Umbilical cord (tissue), 2 donors: ENCODE results near the gene MBD1. TPM values are rescaled to one million over a fixed set of nuclear protein-coding genes. Genes with fewer than 3 reads are reported as not detected.
"Not testable (repeated sequence)": the region's sequence is repeated elsewhere in the genome, so short reads cannot be mapped to it uniquely, and the experiment has no call there.

Experiments
- DNase-seq: peaks from one replicate; pipeline ENCODE4 v3.0.0-alpha.2; 2015; ENCODE audit warnings: low spot score
- total RNA-seq: library from RNA; depleted of rRNA; stranded (reverse); fragments of >200 nt; gene quantifications from one replicate; pipeline ENCODE4 v1.2.3, GENCODE V29; 2014; ENCODE audit warnings: low replicate concordance; ENCODE audit not compliant: insufficient read depth

The MBD1 gene, protein sequence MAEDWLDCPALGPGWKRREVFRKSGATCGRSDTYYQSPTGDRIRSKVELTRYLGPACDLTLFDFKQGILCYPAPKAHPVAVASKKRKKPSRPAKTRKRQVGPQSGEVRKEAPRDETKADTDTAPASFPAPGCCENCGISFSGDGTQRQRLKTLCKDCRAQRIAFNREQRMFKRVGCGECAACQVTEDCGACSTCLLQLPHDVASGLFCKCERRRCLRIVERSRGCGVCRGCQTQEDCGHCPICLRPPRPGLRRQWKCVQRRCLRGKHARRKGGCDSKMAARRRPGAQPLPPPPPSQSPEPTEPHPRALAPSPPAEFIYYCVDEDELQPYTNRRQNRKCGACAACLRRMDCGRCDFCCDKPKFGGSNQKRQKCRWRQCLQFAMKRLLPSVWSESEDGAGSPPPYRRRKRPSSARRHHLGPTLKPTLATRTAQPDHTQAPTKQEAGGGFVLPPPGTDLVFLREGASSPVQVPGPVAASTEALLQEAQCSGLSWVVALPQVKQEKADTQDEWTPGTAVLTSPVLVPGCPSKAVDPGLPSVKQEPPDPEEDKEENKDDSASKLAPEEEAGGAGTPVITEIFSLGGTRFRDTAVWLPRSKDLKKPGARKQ
- total RNA-seq, result 34.9 TPM

DNA sequence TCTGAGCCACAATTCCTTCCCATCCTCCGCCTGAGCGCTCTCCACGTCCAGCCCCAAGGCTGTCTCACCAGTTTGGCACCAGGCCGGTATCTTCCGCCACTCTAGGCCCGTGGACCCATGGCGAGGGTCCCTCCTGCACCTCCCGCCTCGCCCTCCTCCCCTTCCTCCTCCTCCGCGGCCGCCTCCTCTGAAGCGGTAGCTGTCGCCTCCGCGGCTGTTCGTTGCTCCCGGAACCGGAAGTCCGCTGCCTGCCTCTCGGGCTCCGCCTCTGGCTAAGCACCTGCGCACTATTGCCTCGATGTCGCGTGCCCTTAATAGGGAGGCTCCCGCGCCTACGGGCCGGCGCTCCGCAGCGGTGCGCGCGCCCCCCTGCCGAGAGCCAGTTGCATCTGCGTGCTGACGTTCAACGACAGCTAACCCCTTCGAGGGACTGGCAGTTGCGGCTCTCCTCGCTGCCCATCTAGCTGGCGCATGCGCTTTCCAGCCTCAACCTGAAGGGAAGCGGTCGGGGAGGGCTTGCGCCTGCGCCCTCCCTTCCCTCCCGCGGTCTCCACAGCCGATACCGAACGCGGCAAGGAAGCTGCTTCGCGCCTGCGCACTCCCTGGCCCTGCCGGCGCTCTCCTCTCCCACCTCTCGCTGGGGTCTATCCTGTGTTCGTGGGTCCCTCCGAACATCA lies at the start of gene MBD1:
Gene MBD1 (minus strand): TSS at position 229 of the 677 bp plus-strand sequence. CDS start 1,531 bp downstream, outside the sequence.
- DNase-seq, result peak; percentile 100

DNA sequence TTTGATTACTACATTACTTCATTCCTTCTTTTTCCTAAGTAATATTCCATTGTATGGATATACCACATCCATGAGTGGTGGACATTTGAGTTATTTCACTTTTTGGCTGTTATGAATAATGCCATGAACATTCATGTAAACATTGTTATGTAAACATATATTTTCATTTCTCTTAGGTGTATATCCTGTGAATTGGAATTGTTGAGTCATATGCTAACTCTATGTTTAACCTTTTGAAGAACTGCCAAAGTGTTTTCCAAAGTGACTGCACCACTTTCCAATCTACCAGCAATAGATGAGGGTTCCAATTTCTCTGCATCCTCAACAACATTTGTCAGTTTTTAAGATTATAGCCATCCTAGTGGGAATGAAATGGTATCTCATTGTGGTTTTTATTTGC lies 48.9 kb upstream of the MBD1 start:
- no peak for DNase-seq

DNA sequence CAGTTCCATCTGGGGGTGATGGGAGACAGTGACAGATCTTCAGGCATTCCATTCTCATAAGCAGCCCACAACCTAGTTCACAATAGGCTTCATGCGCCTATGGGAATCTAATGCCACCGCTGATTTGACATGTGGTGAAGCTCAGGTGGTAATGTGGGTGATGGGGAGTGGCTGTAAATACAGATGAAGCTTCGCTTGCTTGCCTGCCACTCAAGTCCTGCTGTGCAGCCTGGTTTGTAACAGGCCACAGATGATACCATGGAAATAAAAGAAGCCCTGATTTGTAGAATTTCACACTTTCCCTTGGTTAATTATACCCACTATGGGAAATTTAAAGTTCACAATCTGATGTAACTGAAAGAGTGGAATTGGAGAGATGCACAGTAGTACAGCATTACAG lies 46.7 kb upstream of the MBD1 start:
- DNase-seq, result no peak

DNA sequence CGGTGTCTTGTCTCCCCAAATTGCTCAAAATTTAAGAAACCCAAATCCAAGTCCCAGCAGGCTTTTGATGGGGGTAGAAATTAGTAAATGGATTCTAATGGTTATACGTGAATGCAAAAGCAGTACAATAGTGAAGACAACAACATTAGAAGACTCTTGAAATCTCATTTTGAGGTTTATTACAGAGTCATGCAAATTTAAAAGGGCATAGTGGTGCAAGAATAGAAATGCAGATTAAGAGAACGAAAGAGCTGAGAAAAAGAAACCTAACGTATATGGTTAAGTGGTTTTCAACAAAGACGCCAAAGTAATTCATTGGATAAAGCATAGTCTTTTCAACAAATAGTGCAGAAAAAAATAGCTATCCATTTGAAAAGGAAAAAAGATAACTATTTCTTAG lies 39.4 kb upstream of the MBD1 start:
- no peak for DNase-seq

DNA sequence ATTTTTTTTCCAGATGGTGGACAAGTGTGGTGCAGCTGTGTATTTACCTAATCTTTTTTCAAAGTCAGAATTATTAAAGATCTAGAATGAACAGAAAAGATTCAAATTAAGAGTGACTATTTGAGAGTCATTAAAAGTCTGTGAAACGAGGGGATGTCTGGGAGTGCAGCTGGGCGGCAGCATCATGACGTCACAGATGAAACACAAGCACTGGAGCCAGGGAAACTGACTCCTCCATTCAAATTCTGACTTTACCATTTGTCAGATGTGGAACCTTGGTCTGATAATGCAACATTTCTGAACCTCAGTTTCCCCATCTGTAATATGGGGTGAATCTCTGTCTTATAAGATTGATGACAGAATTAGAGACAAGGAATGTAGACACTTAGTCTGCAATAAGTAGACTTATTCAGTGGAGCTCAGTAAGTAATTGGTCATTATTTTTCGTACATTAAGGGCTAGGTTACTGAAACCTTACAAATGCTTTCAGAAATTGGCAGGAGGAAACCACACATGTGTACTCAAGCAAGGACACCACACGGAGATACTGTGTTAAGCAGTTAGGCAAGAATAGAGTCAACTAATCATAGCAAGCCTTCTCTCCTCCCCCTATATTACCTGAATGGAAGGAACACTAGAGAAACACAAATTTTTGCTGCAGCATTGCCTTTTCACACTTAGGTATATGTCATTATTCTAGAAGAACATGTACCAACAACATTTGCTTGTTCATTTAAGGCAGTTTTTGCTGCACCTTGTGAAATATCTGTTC lies 34.0 kb upstream of the MBD1 start:
- no peak for DNase-seq

DNA sequence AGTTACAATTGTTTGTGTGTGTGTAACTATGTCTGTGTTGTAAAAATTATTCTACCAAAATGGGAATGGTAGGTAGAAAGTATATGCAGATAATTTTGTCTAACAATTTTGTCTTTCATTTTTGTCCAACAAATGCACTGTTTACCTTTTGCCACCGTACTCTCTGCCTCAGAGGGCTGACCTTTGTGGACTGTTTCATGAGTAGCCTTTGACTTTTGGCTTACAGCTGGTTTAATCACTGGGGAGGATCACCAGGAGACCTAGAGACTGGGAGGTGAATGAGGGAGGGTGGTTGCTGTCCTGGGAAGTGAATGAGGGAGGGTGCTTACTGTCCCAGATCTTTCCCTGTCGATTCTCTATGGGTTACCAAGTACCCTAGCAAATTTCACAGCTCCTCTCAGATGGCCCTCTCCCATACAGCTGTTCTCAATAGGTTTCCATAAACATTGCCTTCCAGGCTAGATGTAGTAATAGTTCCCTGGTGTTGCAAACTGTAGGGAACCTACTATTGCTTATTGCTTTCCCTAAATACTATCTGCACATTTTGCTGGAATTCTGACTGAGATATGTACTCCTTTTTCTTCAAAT lies 32.6 kb upstream of the MBD1 start:
- no peak for DNase-seq

DNA sequence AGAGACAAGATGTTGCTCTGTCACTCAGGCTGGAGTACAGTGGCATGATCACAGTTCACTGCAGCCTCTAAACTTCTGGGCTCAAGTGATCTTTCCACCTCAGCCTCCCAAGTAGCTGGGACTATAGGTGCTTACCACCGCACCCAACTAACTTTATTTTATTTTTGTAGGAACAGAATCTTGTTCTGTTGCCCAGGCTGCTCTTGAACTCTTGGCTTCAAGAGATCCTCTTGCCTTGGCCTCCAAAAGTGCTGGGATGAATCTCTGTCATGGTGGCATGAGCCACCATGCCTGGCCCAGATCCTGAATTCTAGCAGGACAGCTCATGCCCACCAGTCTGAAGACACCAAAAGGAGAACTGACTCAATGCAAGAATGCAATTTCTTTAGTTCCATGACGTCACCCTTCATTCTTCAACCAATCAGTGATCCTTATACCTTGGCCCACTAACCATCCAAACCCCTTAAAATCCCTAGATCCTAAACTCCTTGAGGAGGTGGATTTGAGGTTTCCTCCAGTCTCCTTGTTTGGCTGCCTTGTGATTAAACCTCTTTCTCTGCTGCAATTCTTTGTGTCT lies 31.8 kb upstream of the MBD1 start:
- no peak for DNase-seq

DNA sequence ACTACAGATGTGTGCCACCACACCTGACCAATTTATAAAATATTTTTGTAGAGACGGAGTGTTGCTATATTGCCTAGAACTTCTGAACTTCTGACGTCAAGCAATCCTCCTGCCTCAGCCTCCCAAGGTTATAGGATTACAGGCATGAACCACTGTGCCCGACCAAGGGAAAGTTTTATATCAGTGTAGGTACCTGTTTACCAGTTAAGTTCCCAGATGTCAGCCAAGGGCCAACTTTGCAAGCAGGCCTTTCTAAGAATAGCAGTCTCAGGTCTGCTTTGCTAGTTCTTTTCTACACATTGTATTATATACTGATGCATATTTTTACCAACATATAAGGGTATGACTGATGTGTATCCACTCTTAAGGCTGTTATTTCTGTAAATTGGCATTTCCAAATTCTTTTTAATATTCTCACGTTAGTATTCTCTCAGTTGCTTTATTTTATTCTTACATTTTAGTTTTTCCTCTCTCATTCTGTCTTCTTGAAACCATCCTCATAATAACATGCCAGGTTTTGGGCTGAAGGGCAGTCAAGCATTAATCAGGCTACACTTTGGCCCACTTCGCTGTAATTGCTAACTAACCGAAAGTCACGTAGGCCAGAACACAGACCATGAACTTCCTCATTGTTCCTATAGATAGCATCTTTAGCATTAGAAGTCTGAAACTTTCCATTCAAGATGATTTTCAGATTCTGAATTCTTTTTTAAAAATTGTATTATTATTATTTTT lies 31.1 kb upstream of the MBD1 start:
- DNase-seq, result no peak

DNA sequence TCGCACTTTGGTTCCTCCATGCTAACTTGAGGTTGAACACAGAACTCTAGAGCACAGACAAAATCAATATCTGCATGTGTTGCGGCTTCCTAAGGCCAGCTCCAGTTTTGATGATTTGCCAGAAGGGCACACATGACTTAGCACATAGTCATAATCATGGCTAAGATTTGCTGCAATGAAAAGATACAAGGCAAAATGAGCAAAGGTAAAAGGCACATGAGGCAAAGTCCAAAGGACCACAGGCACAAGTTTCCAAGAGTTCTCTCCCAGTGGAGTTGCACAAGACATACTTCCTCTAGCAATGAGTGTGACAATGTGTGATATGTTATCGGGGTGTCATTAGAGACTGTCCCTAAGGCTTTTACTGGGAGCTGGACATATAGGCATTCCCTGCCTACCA lies 30.3 kb upstream of the MBD1 start:
- DNase-seq, result no peak

DNA sequence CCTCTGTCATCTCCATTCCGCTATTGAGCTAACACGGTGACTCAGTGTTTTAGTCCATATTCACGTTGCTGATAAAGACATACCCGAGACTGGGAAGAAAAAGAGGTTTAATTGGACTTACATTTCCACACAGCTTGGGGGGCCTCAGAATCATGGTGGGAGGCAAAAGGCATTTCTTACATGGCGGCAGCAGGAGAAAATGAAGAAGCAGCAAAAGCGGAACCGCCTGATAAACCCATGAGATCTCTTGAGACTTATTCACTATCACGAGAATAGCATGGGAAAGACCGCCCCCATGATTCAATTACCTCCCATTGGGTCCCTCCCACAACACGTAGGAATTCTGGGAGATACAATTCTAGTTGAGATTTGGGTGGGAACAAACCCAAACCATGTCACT lies 28.8 kb upstream of the MBD1 start:
- DNase-seq, result no peak

DNA sequence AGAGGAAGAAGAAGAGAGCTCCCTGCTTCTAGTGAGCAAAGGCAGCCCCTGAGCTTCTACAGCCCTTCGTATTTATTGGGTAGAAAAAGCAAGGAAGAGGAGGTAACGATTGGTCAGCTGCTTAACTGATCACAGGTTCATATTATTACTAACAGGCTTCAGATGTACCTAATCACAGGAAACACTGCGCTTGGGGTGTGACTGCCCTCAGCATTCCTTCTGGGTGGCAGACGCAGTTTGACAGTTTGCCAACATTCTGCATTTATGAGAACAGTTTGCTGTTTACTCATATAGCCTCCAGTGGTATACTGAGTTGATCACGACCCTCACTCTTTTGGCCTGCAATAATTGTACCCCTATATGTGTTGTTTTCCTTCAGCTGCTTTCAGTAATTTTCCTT lies 27.5 kb upstream of the MBD1 start:
- not testable (repeated sequence) for DNase-seq

DNA sequence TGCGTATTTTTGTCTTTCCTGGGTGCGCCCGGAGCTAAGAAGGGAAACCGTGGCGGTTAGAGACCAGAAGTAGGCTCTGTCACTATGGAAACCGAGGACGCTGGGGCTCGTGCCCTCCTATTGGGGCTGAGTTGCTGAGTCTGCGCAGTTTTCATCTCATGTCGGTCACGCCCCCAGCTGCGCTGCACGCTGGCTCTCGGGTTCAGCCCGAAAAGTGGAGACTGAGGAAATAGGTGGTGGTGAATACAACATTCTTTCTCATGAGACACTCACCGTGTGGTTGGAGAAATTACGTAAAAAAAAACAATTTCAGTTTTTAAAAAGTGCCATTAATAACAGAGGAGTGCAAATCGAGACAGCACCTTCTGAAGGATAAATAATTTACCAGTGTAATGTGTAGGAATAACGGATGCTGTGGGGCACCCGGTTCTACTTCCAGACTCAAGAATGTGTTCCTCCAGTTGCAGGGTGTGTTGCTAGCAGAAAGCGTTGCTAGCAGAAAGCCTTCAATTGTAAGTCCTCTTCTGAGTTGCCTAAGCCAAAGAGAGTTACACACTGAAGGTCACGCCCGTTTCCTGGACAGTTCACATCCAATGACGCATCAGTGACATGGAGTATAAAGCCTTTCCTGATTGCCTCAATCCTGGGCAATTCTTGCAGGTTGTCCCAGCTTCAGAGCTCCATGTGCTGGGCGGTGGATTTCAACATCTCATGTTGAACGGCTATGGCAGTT lies 26.6 kb upstream of the MBD1 start:
- peak; percentile 97 for DNase-seq

DNA sequence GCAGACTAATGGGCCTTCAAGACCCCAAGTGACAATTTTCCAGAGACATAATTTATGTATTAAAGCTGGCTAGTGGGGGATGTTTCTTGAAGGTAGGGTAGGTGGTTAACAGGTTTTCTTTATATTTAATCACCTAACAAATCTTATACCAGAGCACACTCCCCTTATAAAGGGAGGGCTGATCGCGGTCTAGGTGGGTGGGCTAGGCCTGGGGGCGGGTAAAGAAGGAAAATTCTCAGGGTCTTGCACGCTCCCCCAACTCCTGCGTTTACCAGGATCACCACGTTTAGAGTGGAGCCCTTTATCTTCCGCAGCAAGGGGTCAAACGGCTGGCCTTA lies 26.0 kb upstream of the MBD1 start:
- no peak for DNase-seq

DNA sequence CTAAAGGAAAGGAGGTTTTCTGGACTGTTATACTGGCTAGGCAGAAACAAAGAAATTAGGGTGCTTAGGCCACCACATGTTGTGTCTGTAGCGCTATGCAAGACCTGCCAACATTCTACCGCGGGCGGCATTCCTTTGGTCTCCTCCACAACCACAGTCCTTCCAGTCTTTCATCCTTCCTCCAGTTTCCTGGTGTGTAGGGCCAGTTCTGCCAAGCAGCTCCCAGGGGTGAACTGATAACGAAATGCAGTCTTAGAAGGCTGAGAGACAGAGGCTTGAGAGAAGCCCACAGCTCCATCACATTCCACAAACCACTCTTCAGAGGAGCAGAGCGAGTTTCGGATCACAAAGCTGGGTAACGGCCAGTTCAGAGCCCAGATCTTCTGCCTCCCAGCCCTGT lies 25.6 kb upstream of the MBD1 start:
- peak; percentile 21 for DNase-seq

DNA sequence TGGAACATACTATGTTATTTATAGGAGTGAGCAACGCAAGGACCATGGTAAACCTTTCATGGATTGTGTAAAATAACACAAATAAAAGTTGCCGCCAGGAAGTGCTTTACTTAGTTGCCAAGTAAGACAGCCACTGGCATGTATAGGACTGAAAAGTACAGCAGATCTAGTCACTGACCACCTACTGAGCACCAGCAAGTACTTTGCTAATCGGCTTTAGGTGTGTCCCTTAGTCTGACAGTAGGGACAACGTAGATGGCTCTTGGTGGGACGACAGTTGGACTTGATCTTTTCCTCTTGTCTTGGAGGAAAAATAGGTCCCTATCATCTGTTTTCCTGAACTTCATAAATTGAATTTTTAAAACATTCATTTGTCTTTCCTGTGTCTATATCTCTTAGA lies 19.8 kb upstream of the MBD1 start:
- DNase-seq, result no peak

DNA sequence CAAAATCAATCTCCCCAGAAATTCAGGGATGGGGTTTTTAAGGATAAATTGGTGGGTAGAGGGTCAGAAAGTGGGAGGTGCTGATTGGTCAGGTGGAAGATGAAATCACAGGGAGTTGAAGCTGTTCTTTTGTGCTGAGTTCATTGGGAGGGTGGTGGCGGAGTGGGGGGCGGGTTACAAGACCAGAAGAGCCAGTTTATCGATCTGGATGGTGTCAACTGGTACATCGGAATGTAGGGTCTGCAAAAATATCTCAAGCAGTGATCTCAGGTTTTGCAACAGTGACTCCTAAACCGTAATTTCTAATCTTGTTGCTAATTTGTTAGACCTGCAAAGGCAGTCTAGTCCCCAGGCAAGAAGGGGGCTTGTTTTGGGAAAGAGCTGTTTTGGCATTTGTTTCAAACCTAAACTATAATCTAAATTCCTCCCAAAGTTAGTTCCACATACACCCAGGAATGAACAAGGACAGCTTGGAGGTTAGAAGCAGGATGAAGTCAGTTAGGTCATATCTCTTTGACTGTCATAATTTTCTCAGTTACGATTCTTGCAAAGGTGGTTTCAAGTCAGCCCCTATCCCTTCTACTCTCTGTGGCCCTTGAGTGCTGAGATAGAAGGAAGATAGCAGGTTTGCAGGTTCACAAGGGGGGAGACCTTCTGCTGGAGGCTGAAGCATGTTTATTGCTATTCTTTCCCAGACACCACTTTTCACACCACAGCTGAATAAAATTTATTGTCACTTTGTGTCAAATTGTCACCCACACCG lies 18.5 kb upstream of the MBD1 start:
- no peak for DNase-seq

DNA sequence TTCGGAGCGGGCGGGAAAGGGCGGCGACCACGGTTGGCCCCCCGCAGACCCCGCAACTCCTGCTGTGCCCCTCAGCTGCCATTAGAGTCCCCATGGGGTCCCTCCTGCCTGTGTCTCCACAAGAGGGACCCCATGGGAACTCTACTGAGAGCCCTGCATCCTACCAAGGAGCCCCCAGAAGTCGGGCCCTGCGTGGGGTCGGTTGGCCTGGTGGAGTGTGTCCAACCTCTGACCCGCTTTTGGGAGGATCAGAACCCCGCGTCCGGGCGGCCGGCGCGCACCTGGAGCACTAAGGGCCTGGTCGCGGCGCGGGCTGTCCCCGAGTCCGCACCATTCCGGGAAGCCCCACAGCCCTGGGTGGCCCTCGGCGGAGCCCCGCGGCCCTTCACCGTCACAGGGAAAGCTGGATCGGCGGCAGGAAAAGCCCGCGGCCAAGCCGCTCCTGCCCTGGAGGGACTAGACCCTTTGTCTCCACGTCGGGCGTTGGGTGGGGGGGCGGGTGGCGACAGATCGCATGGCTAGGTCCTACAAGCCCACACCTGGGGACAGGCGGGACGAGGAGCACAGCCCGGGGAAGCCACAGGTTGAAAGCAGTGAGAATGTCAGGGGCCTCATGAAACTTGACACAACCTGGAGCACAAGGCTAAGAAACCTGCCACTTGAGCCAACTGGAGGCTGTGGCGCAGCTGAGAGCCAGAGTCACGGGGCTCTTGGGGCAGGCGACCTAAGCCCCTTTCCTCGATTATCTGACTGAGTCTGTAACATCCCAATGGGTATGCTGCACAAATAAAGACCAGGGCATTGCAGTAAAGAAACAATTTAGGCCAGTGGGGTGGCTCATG lies 17.3 kb upstream of the MBD1 start:
- DNase-seq, result no peak
